Pulmonary artery endothelial cell (primary cell): ENCODE data around the gene MAGEL2. TPM values are rescaled to one million over a fixed set of nuclear protein-coding genes. Genes with fewer than 3 reads are reported as not detected.

Experiments
- DNase-seq: peaks from one replicate; pipeline ENCODE4 v3.0.0-alpha.2; 2011; ENCODE audit warnings: low read depth, low spot score
- total RNA-seq: library from RNA; depleted of rRNA; stranded (reverse); fragments of >200 nt; gene quantifications from 2 replicates; pipeline ENCODE4 v1.2.3, GENCODE V29; 2014

The MAGEL2 gene
- total RNA-seq, result under 0.01 TPM in 1 of 2 replicates, not detected in the other

- DNase-seq, result no peak
Measured at GRCh38 chr15:23647421-23648370, at the start of gene MAGEL2. TSS of gene MAGEL2 (minus strand) at chr15:23647867. CDS start at chr15:23647742, 125 bp downstream.

GRCh38 chr15:23695282-23695681 lies 47.6 kb upstream of the MAGEL2 start:
- no peak for DNase-seq

GRCh38 chr15:23694592-23694991 lies 46.9 kb upstream of the MAGEL2 start:
- DNase-seq, result no peak

DNA sequence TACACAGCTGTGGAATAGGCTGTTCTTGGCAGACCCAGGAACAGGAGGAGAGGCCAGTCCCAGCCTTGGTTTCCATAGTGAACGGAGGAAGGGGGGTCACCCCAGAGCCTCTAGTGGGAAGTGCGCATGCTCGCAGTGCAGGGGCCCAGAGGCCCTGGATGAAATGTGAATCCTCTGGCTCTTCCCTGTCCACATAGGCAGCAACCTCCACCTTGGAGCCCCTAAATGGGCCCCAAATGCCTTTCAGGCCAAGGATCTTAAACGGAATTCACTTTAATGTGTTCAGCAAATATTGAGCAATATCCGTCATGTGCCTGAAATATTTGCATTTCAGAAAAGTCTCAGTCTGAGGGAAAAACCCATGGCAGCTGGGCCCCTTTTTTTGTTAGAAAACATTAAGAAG lies 42.8 kb upstream of the MAGEL2 start:
- no peak for DNase-seq

DNA sequence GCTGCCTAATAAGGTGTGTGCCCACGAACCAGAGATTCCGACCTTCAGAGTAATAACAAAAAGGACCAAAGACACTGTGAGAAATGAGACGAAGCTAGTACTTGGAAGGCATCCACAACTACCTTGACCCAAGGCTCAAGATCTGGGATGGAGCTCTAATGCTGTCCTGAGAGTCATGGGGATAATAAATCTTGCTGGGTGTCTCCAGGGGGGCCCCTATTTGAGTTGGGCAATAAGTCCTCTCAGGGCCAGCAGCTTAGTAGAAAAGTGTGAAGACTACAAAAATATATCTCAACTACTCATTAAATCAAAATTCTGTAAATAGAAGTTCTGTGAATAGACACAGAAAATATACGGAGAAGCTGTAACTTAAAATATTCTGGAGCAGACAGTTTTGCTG lies 42.3 kb upstream of the MAGEL2 start:
- no peak for DNase-seq

DNA sequence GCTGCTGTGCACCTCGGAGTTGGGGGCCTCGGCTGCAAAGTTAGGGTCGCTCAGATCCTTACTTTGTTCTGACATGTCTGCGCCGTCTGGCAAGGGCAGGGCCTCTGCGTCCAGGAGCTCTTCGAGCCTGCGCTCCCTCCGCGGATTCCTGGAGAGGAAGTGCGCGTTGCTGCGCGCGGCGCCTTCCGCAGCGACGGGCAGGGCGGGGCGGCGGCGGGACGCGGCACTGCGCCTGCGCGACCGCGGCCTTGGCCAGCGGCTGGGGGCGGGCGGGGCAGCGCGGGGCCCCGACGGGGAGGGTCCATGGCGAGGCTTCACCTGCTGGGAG lies 39.4 kb upstream of the MAGEL2 start, which contains the start of gene NDN:
TSS of gene NDN (minus strand) at position 163 of the 328 bp plus-strand sequence. CDS start at position 75, 88 bp downstream.
- no peak for DNase-seq

- no peak for DNase-seq
Measured at GRCh38 chr15:23686466-23687142, 38.9 kb upstream of the MAGEL2 start.

DNA sequence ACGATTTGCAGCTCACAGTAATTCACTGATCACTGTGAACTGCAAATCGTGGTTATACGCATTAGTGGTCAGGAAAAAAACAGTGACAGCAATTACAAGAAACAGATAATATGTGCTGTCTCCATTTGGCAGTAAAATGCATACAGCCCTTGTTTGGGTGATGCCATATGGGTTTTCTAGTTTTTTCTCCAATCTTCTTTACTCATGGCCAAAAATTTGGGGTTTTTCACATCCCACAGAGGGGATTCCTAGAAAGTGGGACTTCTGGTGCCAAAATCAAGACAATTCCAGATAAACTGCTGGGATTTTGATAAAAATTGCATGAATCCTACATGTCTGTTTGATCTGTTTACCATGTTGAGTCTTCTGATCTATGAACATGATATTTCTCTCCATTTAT lies 23.8 kb upstream of the MAGEL2 start:
- DNase-seq, result no peak

GRCh38 chr15:23670970-23671369 lies 23.3 kb upstream of the MAGEL2 start:
- no peak for DNase-seq

- DNase-seq, result no peak
Measured at GRCh38 chr15:23663232-23663631, 15.6 kb upstream of the MAGEL2 start.

DNA sequence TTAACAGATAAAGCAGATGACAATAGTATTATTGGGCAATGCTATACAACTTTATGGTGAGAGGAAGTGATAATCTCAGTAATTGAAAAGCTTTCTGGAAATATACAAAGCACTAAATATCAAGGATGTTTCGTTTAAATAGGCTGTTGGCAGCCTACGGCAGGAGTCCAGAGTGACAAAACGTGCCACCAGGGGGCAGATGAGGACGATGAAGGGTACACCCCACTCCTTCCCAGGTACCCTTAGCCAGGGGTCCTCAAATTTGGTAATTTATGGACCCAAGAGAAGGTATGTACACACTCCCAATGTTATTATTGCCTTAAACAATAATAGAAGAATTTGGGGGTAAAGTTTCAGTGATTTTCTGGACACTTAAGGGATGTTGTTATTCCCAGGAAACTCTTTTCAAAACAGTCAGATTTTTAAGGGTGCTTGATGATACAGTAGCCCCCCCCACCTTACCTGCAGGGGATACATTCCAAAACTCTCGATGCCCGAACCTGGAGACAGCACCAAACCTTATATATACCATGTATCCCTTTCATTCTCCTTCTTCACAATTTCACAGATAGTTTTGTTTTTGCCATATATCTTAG lies 1.4 kb upstream of the MAGEL2 start:
- no peak for DNase-seq

DNA sequence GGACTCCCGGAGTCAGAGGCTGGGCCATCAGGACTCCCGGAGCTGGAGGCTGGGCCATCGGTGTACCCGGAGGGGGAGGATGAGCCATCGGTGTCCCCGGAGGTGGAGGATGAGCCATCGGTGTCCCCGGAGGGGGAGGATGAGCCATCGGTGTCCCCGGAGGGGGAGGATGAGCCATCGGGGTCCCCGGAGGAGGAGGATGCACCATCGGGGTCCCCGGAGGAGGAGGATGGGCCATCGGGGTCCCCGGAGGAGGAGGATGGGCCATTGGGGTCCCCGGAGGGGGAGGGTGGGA lies 719 bp downstream of the MAGEL2 start:
- no peak for DNase-seq

DNA sequence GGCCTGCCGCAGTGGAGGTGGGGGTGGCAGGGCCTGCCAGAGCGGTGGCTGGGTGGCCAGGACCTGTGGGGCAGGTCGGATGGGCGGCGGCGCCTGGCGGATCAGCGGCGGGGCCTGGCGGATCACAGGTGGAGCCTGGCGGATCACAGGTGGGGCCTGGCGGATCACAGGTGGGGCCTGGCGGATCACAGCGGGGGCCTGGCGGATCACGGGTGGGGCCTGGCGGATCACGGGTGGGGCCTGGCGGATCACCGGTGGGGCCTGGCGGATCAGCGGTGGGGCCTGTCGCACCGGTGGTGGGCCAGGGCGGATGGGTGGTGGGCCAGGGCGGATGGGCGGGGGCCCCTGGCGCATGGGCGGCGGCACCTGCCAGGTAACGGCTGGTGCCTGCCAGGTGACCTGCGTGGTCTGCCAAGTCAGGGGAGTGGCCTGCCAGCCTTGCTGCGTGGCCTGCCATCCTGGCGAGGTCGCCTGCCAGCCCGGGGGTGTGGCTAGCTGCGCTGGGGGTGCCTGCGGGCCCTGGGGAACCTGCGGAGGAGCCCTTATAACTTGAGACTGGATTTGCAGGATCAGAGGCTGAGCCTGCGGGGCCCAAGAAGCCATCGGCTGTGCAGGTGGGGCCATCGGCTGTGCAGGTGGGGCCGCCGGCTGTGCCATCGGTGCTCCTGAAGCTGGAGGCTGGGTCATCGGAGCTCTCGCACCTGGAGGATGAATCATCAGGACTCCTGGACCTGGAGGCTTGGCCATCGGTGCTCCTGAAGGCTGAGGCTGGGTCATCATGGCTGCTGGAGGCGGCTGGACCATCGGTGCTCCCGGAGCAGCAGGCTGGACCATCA lies 1.3 kb downstream of the MAGEL2 start:
- DNase-seq, result no peak

DNA sequence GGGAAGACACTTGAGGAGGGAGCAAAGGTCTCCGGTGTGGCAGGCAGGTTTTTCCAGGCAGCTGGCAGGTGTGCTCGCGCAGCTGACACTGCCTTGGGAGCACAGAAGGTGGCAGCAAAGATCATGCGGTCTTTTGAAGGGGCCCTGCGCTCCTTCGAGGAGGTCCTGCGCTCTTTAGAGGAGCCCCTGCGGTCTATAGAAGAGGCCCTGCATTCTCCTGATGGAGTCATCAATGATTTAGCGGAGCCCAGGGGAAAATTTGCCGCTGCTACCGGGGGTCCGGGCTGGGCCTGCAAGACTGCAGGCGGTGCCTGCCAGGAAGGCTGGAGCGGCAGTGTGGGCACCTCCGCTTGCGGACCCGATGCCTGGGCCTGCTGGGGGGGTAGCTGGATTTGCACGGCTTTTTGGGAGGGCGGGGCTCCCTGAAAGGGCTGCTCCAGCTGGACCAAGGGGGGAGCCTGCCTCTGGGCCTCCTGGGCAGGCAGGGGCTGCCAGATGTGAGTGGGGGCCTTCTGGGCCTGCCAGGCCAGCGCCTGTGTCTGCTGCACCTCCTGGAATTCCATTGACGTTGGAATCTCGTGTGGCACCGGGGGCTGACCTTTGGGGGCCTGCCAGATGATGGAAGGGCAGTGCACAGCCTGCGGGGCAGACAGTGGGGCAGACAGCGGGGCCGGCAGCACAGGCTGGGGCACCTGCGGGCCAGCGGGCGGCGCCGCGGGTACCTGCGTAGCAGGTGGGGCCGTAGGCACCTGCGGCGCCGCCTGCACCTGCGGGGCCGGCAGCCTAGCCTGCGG lies 2.1 kb downstream of the MAGEL2 start:
- no peak for DNase-seq

- no peak for DNase-seq
Measured at GRCh38 chr15:23644829-23645228, 2.8 kb downstream of the MAGEL2 start.

DNA sequence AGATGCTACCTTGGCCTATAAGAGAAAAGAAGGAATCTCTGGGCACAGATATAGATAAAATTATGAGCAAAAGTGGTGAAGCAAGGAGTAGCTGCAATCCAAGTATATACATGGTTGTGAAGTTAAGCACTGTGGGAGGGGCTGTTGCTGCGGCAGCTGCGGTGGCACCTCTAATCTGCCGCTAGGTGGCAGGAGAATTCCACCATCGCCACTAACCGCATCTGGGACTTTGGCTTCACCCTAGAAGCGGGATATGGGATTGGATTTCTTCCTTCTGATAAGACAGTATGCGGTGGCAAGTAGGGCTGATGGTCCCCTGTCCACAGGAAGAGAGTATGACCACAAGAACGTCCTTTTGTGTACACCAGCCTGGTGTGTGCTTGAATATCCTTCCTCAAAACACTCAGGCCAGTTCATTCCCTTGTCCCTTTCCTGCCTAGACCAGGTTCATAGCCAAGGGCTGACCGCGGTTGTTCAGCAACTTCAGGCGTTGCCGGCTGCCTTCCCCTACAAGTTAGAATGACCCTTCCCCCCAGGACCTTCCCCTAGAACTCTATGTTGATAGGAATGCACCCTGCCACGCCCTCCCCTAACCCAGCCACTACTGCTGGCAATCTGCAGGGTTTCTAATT lies 5.1 kb downstream of the MAGEL2 start:
- no peak for DNase-seq

- DNase-seq, result no peak
Measured at GRCh38 chr15:23634181-23634580, 13.5 kb downstream of the MAGEL2 start.

DNA sequence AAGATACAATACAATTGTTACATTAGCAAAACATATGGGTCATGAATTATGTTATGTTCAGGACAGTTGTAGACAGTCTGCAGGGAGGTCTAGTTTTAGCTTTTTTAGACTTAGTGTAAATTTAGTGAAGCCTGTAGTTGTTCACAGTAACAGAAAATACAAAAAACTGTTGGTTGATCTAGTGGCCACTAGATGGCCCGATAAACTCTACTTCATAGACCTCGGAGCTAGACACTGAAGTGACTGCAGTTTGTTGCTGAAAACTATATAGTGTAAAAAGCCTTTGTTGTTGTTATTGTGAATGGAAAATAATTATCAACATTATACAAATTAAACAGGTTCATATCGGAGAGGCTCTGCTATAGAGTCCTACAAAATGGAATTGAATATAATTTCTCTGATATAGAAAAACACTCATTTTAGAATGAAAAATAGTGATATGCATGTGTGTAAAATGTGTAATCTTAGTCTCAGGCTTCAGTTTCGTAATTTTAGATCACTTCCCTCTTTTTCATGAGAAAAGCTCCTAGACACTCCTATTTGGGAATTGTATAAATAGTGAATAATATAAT lies 18.3 kb downstream of the MAGEL2 start:
- DNase-seq, result no peak

- no peak for DNase-seq
Measured at GRCh38 chr15:23628612-23629233, 18.9 kb downstream of the MAGEL2 start.
